DMS153 (cell line): ENCODE measurements around the gene HHIPL2.

Source experiments
- DNase-seq: peaks from one replicate; lab custom pipeline; 2025; lab: John Stamatoyannopoulos, UW

HHIPL2 gene

GRCh38 chr1:222547944-222548671, at the start of gene HHIPL2:
Gene HHIPL2, minus strand, starts transcription at chr1:222548104. Its CDS starts 60 bp downstream, at chr1:222548044.
- no peak for DNase-seq

- no peak for DNase-seq
These were observed 48.8 kb upstream of the HHIPL2 start for GRCh38 chr1:222596696-222597095.

GRCh38 chr1:222594789-222595188, 46.9 kb upstream of the HHIPL2 start:
- DNase-seq, result no peak

GRCh38 chr1:222592171-222592570, 44.3 kb upstream of the HHIPL2 start:
- no peak for DNase-seq

- peak; percentile 80 for DNase-seq
These were observed 41.8 kb upstream of the HHIPL2 start, which contains the start of gene TAF1A for GRCh38 chr1:222589462-222590302. Gene TAF1A, minus strand, starts transcription at chr1:222589933.

- DNase-seq, result no peak
These were observed 40.2 kb upstream of the HHIPL2 start for GRCh38 chr1:222588135-222588534.

- no peak for DNase-seq
These were observed 38.9 kb upstream of the HHIPL2 start for GRCh38 chr1:222586842-222587241.

GRCh38 chr1:222583079-222583478, 35.2 kb upstream of the HHIPL2 start:
- no peak for DNase-seq

GRCh38 chr1:222582099-222582774, 34.3 kb upstream of the HHIPL2 start:
- no peak for DNase-seq

GRCh38 chr1:222579316-222579715, 31.4 kb upstream of the HHIPL2 start:
- DNase-seq, result no peak

GRCh38 chr1:222570837-222571236, 22.9 kb upstream of the HHIPL2 start:
- no peak for DNase-seq

- DNase-seq, result no peak
These were observed 13.8 kb upstream of the HHIPL2 start for GRCh38 chr1:222561656-222562055.

GRCh38 chr1:222557574-222557973, 9.7 kb upstream of the HHIPL2 start:
- DNase-seq, result no peak

GRCh38 chr1:222557148-222557547, 9.2 kb upstream of the HHIPL2 start:
- DNase-seq, result no peak

GRCh38 chr1:222555992-222556615, 8.2 kb upstream of the HHIPL2 start:
- DNase-seq, result no peak

GRCh38 chr1:222554177-222554576, 6.3 kb upstream of the HHIPL2 start:
- DNase-seq, result no peak

GRCh38 chr1:222552882-222553281, 5.0 kb upstream of the HHIPL2 start:
- no peak for DNase-seq

GRCh38 chr1:222547260-222547614, 667 bp downstream of the HHIPL2 start:
- no peak for DNase-seq

- DNase-seq, result peak; percentile 14
These were observed 1.2 kb downstream of the HHIPL2 start for GRCh38 chr1:222546548-222547259.

- DNase-seq, result no peak
These were observed 1.8 kb downstream of the HHIPL2 start for GRCh38 chr1:222546091-222546490.

- DNase-seq, result no peak
These were observed 4.1 kb downstream of the HHIPL2 start for GRCh38 chr1:222543817-222544216.

- DNase-seq, result no peak
These were observed 7.3 kb downstream of the HHIPL2 start for GRCh38 chr1:222540598-222540995.
